Stimulated activated CD8-positive, alpha-beta memory T cell treated with anti-CD3 and anti-CD28 coated beads, Interleukin-12 subunit alpha, Interleukin-12 subunit beta, amount 100 ng/mL, for 24 hours (primary cell): ENCODE data around the gene AKT3.

Source experiments
- DNase-seq: peaks from one replicate; pipeline ENCODE4 v3.0.0-alpha.2; 2020; ENCODE audit errors: extremely low read depth

Gene AKT3

GRCh38 chr1:243462929-243463697 lies 386.9 kb downstream of the AKT3 start:
- no peak for DNase-seq

GRCh38 chr1:243461700-243462099 lies 388.3 kb downstream of the AKT3 start:
- DNase-seq: no peak

- no peak for DNase-seq
Measured at GRCh38 chr1:243459059-243459458, 391.0 kb downstream of the AKT3 start.

- DNase-seq: no peak
Measured at GRCh38 chr1:243457363-243457982, 392.6 kb downstream of the AKT3 start.

GRCh38 chr1:243455760-243456651 lies 394.0 kb downstream of the AKT3 start:
- no peak for DNase-seq

- DNase-seq: no peak
Measured at GRCh38 chr1:243454328-243454997, 395.6 kb downstream of the AKT3 start.

GRCh38 chr1:243452092-243452491 lies 398.0 kb downstream of the AKT3 start:
- DNase-seq: no peak

GRCh38 chr1:243449373-243449772 lies 400.7 kb downstream of the AKT3 start:
- DNase-seq: no peak

GRCh38 chr1:243447844-243448243 lies 402.2 kb downstream of the AKT3 start:
- DNase-seq: no peak

GRCh38 chr1:243447347-243447746 lies 402.7 kb downstream of the AKT3 start:
- DNase-seq: no peak

- no peak for DNase-seq
Measured at GRCh38 chr1:243443557-243443956, 406.5 kb downstream of the AKT3 start.

GRCh38 chr1:243441601-243442000 lies 408.4 kb downstream of the AKT3 start:
- DNase-seq: no peak

GRCh38 chr1:243440406-243440805 lies 409.6 kb downstream of the AKT3 start:
- DNase-seq: no peak

- DNase-seq: no peak
Measured at GRCh38 chr1:243438815-243439214, 411.2 kb downstream of the AKT3 start.
